Stomach (tissue), 9 donors: ENCODE results near the gene DHX29. TPM values are rescaled to one million over a fixed set of nuclear protein-coding genes. Genes with fewer than 3 reads are reported as not detected.

Source experiments
- DNase-seq, 2 donors: peaks; one replicate each; pipeline versions ENCODE4 v3.0.0 to v3.0.0-alpha.2; 2013 to 2019
- H3K27ac ChIP-seq, 5 donors: fragments of 200-600 bp in 4 of 5; sonication (generic) in 4 of 5; one replicate each; pipeline ENCODE4 v1.5.1; 2013 to 2019; ENCODE audit warnings: mild to moderate bottlenecking in 1 of 5, moderate library complexity in 1 of 5
- H3K27me3 ChIP-seq, 3 donors: fragments of 200-600 bp; sonication (generic); one replicate each; pipeline ENCODE4 v1.5.1; 2017 to 2019; ENCODE audit warnings: mixed run types in 1 of 3
- H3K36me3 ChIP-seq, 4 donors: fragments of 200-600 bp; sonication (generic); 1 replicate in 3 of 4; 2 replicates in 1 of 4; pipeline ENCODE4 v1.5.1; 2016 to 2019
- H3K4me1 ChIP-seq, 4 donors: fragments of 200-600 bp; sonication (generic); one replicate each; pipeline ENCODE4 v1.5.1; 2016 to 2019
- H3K4me3 ChIP-seq, 4 donors: fragments of 200-600 bp; sonication (generic) in 3 of 4; one replicate each; pipeline ENCODE4 v1.5.1; 2016 to 2019; ENCODE audit warnings: mild to moderate bottlenecking in 1 of 4
- H3K9me3 ChIP-seq, 4 donors: fragments of 200-600 bp; sonication (generic); one replicate each; pipeline ENCODE4 v1.5.1; 2016 to 2019
- CTCF ChIP-seq, 7 experiments: fragments of 450-650 bp in 4 of 7; fragments of 200-600 bp in 3 of 7; sonication (generic) in 3 of 7; IDR thresholded peaks; one replicate each; pipeline ENCODE4 v1.5.1; 2016 to 2019; ENCODE audit warnings: antibody characterized with exemption in 7 of 7, control low read depth in 2 of 7, mild to moderate bottlenecking in 1 of 7
- EP300 ChIP-seq: sonication (generic); formaldehyde crosslinking; IDR thresholded peaks from one replicate; pipeline ENCODE4 v1.6.1; 2017; ENCODE audit warnings: antibody characterized with exemption
- POLR2A ChIP-seq, 4 donors: fragments of 450-650 bp; IDR thresholded peaks; one replicate each; pipeline ENCODE4 v1.6.1; 2016; ENCODE audit warnings: antibody characterized with exemption in 4 of 4, control low read depth in 2 of 4, mild to moderate bottlenecking in 1 of 4, moderate library complexity in 1 of 4
- POLR2AphosphoS5 ChIP-seq, 3 donors: sonication (generic); formaldehyde crosslinking; IDR thresholded peaks; one replicate each; pipeline ENCODE4 v1.6.1; 2016; ENCODE audit warnings: antibody characterized with exemption in 3 of 3
- WGBS, 5 donors: extraction: QIAGEN DNeasy Blood & Tissue Kit in 3 of 5; methylation state at CpG; one replicate each; pipeline versions ENCODE4 v1.1.5 to v1.1.7; 2013 to 2018; 5-methylcytosine and 5-hydroxymethylcytosine counted together
- intact Hi-C: fragments of 100-400 bp; cut with DNase I; formaldehyde crosslinking; loops from one replicate; pipeline ENCODE4 v1.15.1; 2023; ENCODE audit warnings: low total_unique reads
- polyA plus RNA-seq, 3 donors: library from polyadenylated mRNA; stranded (reverse); fragments of 200-250 nt; gene quantifications; one replicate each; pipeline ENCODE4 v1.2.3, GENCODE V29; 2013
- total RNA-seq, 5 donors: library from RNA; depleted of rRNA; stranded (reverse); fragments of >200 nt; gene quantifications; one replicate each; pipeline versions ENCODE4 v1.1.0 to v1.2.3, GENCODE V29; 2014 to 2016
- donor health status: healthy with polysubstance abuse.
- donor health status: Bipolar disorder and iron deficiency.
- donor health status: healthy.

Gene DHX29
- total and polyA plus RNA-seq, 8 donors, result 4.3 to 54.5 (median 12.1) TPM

GRCh38 chr5:55231029-55231918, 76.2 kb downstream of the DHX29 start:
- H3K9me3 ChIP-seq, result no peaks in the 10 kb centered on the region
- intact Hi-C loops, result loop anchor here (10.0 kb wide), 1 partner anchor 56 kb away; the partner anchor contains the start of gene CDC20B
- peaks cover 34 to 100% (median 84%) of the 10 kb centered on the region in 3 donors for H3K27me3 ChIP-seq
- H3K4me3 ChIP-seq, result peak overlapping the region; percentile 54 to 78 (median 55)
- no peaks in the 10 kb centered on the region for H3K36me3 ChIP-seq
- peaks cover 46 to 64% (median 60%) of the 10 kb centered on the region in 4 donors for H3K4me1 ChIP-seq
- 3 to 6% (median 5%) methylated on average over 23 to 48 of the region's 48 CpGs for WGBS, 5 donors
- H3K27ac ChIP-seq, result peak overlapping the region in 3 of 5 donors; percentile 59 to 87 (median 86)
- TF ChIP-seq EP300 (no peak), CTCF (IDR thresholded peaks at IDR 0.05) (peak in 1 of 7 experiments; percentile 7)
- DNase-seq, result peak in 1 of 2 donors; percentile 61

GRCh38 chr5:55230086-55230629, 77.3 kb downstream of the DHX29 start:
- peaks cover 47 to 73% (median 63%) of the 10 kb centered on the region in 4 donors for H3K4me1 ChIP-seq
- 47 to 68% (median 56%) methylated on average over 8 of the region's 8 CpGs for WGBS, 5 donors
- intact Hi-C loops, result loop anchor here (10.0 kb wide), 1 partner anchor 55 kb away; the partner anchor contains the start of gene CDC20B

GRCh38 chr5:55227664-55228430, 79.6 kb downstream of the DHX29 start:
- peaks cover 36 to 100% (median 93%) of the 10 kb centered on the region in 3 donors for H3K27me3 ChIP-seq

More at GRCh38 chr5:55230086-55230629, 77.3 kb downstream of the DHX29 start:
- no peak overlapping the region for H3K27ac ChIP-seq
- no peak overlapping the region for H3K4me3 ChIP-seq
- H3K9me3 ChIP-seq, result no peaks in the 10 kb centered on the region
- no peaks in the 10 kb centered on the region for H3K36me3 ChIP-seq
- no peak for DNase-seq
- no peak for TF ChIP-seq POLR2A (IDR thresholded peaks at IDR 0.05)
- TF ChIP-seq EP300, result no peak
- TF ChIP-seq POLR2AphosphoS5 (IDR thresholded peaks at IDR 0.05), result no peak
- no peak for TF ChIP-seq CTCF (IDR thresholded peaks at IDR 0.05)
- H3K27me3 ChIP-seq, result peaks cover 41 to 100% (median 95%) of the 10 kb centered on the region in 3 donors

More at GRCh38 chr5:55227664-55228430, 79.6 kb downstream of the DHX29 start:
- Histone ChIP-seq H3K36me3 (no peaks in the 10 kb centered on the region), H3K27ac (peak overlapping the region; percentile 56 to 82 (median 65)), H3K4me3 (peak overlapping the region; percentile 51 to 77 (median 56)), H3K9me3 (no peaks in the 10 kb centered on the region), H3K4me1 (peaks cover 43 to 60% (median 48%) of the 10 kb centered on the region in 4 donors)
- intact Hi-C loops, result no loop called here
- no peak for DNase-seq
- WGBS, 5 donors, result 7 to 13% (median 12%) methylated on average over 30 of the region's 30 CpGs
- TF ChIP-seq CTCF (IDR thresholded peaks at IDR 0.05) (no peak), EP300 (no peak), POLR2A (IDR thresholded peaks at IDR 0.05) (no peak), POLR2AphosphoS5 (IDR thresholded peaks at IDR 0.05) (no peak)
